GM21367 (cell line): ENCODE results near the gene GCK.

Source experiments
- ATAC-seq: cut with Tn5 transposase; IDR thresholded peaks from one replicate; pipeline ENCODE4 v1.9.1; 2021; ENCODE audit not compliant: unreplicated experiment

GCK gene

DNA sequence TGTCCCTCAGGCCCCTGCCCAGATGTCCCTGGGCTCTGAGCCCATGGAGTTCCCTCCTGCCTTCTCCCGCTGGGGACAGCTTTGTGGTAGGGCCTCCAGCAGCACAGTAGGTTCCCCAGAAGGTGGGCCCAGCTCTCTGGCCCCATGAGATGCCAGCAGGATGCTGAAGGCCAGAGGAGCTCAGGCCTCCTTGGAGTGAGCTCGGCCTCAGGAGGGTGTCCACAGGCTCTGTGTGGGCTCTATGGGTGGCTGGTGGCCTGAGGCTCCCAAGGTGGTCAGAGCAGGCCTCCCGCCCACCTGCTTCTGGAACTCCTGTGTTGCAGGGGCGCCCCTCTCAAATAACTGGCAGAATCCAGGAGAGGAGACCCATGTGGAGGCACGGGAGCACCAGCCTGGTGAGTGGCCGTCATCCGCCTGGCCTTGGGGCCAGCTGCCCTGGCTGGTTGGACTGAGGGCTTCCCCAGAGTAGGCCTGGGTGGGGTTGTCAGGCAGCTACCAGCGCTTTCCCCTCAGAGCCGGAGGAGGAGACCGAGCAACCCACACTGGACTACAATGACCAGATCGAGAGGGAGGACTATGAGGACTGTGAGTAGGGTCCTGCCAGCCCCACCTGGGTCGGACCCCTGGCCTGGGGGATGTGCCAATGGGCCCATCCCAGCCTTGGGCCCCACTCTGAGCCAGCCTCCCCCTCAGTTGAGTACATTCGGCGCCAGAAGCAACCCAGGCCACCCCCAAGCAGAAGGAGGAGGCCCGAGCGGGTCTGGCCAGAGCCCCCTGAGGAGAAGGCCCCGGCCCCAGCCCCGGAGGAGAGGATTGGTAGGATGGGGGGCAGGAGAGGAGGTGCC is 81.9 kb downstream of the GCK start:
- ATAC-seq: no peak

DNA sequence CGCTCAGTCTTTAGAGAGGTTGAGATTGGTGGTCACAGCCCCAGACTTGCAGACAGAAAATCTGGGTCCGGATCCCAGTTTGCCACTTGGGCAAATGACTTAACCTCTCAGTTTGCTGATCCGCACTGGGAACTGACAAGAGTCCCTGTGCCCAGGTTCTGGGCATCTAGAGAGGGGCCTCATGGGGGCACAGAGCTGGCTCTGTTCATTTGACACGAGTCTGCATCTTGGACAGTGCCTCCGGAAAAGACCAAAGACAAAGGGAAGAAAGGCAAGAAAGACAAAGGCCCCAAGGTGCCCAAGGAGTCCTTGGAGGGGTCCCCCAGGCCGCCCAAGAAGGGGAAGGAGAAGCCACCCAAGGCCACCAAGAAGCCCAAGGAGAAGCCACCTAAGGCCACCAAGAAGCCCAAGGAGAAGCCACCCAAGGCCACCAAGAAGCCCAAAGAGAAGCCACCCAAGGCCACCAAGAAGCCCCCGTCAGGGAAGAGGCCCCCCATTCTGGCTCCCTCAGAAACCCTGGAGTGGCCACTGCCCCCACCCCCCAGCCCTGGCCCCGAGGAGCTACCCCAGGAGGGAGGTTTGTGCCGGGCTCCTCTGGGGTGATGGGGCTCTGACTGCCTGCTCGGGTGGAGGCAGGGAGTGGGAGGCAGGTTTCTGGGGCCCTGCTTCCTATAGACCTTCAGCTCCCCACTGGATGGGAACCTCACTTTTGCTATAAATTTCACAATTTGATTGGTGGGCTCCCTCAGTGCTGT is 82.8 kb downstream of the GCK start:
- no peak for ATAC-seq

DNA sequence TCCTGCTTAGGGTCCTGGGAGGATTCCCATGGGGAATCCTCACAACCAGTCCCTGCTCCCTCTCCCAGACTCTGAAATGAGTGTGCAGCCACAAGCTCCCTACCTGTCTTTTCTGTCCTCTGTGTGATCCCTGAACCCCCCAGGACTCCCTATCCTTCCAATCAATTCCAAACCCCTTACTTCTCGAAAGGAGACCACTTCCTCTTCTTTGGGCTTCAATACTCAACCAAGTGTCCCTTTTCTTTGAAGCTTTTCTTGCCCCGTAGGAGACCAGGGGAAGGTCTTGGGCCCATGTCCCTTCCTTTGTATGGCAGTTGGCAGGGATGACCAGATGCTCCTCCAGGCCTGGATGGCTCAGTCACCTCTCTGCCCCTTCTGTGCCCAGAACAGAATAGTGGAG is 83.4 kb downstream of the GCK start:
- no peak for ATAC-seq

DNA sequence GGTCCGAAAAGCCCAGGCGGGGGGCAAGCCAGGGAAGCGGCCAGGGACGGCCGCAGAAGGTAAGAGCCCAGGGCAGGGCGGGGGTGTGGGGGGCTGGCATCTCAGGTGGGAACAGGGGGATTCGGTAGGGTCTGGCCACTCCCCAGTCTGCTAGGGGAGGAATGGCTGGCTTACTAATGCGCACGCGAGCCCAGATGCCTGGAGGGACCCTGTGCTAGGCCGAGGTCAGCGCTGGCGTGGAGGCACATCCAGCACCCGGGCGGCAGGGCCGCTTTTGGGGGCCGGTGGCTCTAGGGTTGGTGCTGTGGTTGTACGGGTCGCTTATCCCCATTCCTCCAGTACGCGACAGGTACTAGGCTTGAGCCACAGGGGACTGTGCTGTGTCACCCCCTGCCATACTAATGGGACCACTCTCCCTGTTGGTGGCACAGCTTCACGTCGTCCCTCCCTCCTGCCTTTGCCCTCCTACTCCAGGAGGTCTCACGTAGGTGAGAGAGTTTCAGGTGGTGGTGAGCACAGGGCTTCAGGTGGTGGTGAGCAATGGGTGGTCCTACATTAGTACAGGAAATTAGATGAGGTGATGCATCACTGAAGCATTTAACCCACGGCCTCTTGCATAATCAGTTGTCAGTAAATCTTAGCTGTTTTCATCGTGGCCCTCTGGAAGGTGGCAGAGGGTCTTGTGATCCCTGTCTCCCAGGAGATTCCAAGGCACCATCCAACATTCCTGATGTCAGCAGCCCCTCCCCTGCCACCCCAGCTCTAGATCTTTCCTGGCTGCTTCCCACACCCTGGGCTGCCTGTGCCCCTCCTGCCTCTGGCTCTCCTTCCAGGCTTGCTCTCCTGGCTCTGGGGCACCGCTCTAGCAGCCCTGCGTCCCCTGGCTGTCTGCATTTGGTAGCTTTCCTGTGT is 84.1 kb downstream of the GCK start:
- no peak for ATAC-seq

GRCh38 chr7:44103923-44104859 is 85.0 kb downstream of the GCK start, which contains the start of gene AEBP1:
TSS of gene AEBP1 (plus strand) at chr7:44104345. CDS start at chr7:44104666, 321 bp downstream.
- no peak for ATAC-seq

DNA sequence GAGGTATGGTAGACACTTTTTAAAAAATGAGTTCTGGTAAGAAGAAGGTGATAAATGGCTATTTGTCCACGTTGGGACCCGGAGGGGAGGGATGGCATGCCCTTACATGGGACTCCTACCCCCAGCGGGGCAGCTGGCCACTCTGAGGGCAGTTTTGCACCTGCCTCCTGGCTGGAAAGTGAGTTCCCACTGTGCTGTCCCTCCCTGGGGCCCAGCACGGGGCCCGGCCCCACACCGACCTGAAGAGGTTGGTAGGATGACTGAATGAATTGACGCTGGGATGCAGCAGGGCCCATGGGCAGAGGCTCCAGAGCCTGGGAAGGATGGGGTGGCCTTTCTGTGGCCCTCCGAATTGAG is 85.7 kb downstream of the GCK start:
- no peak for ATAC-seq

DNA sequence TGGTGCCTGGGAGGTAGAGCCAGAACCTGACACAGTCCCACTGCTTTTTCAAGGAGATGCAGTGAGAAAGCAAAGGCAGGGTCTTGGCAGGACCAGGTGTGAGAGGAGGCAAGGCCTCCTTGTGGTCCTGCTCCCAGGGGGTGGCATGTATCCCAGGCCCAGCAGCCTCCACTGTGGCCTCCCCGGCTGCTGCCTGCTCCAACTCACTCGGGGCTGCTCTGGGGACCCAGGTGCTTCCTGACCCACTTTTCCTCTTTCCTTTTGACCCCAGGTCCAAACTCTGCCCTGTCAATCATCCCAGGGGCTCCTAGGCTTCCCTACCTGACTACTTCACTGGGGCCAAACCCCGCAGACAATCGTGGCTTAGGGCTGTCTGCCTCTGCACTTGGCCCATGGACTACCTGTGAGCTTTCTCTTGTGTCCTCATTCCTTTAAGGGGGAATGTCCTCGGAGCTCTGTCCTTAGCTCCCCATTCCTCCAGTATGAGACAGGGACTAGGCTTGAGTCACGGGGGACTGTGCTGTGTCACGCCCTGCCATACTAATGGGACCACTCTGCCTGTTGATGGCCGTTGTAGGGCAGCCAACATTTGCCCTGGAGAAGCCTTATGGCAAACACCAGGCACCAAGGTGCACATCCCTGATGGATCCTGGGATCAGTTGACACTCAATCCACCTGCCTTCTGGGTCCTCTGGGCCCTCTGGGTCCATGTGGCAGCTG is 86.2 kb downstream of the GCK start:
- no peak for ATAC-seq

- no peak for ATAC-seq
Measured at GRCh38 chr7:44101966-44102845, 87.0 kb downstream of the GCK start.

- no peak for ATAC-seq
Measured at GRCh38 chr7:44101303-44101965, 87.8 kb downstream of the GCK start.

DNA sequence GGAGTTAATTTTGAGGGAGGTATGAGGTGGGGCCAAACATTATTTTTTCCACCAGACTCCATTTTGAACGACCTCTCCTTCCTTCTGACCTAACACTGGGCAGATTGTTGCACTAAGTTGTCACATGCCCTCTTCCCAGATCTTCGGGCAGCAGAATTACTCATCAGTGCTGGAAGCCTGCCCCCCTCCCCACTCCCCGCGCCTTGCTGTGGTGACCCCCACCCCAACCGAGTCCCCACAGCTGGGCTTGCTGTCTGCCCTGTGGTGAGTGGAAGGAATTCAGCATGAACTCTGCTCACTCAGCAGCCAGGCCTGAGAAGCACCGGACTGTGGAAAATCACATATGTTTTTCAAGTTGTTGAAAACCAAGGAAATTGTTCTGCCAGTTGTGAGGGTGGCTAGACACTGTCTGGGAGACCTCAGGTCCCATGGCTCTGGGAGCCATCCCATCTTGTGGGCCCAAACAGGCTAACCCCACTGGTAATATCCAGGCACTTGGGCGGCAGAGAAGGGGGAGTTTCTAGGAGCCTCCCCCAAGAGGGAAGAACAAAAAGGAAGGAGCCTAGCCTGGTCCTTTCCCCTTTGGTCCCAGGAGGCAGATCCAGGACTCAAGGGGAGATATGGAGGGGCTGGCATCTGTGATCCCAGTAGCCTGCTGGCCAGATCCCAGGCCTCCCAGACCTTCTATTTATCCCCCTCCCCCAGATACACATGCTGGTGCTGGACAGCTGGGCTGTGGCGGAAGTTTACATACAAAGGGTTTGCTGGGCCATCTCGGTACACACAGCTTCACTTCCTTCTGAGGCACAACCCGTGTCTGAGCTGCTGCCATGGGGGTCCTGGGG is 88.6 kb downstream of the GCK start:
- ATAC-seq: no peak

GRCh38 chr7:44099669-44100068 is 89.6 kb downstream of the GCK start:
- ATAC-seq: no peak

DNA sequence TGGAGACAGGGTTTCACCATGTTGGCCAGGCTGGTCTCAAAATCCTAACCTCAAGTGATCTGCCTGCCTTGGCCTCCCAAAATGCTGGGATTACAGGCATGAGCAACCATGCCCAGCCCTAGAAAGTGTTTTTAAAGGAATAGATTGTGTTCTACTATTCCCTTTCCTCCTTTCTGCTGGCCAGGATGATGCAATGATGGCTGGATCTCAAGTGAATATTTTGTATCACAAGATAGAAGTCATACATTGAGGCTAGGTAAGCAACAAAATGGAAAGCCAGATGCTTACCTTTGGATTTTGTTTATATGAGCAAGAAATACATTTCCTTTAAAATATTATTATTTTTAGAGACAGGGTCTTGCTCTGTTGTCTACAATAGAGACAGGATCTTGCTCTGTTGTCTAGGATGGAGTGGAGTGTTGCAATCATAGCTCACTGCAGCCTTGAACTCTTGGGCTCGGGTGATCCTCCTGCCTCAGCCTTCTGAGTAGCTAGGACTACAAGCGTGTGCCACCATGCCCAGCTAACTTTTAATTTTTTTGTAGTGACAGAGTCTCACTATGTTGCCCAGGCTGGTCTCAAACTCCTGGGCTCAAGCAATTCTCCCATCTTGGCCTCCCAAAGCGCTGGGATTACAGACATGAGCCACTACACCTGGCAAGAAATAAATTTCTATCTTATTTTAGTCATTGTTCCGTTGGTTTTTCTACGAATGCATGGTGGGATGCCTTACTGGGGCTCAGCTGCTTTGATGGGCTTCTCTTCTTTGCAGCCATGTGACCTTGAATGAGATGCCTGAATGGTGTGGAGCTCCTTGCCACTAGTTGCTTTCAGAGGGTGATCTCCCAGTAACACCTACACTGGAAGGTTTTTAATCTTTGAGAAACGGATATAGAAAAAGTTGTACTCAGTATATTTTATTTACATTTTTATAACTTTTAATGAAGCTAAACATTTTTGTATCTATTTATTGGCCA is 90.9 kb downstream of the GCK start:
- ATAC-seq: no peak

DNA sequence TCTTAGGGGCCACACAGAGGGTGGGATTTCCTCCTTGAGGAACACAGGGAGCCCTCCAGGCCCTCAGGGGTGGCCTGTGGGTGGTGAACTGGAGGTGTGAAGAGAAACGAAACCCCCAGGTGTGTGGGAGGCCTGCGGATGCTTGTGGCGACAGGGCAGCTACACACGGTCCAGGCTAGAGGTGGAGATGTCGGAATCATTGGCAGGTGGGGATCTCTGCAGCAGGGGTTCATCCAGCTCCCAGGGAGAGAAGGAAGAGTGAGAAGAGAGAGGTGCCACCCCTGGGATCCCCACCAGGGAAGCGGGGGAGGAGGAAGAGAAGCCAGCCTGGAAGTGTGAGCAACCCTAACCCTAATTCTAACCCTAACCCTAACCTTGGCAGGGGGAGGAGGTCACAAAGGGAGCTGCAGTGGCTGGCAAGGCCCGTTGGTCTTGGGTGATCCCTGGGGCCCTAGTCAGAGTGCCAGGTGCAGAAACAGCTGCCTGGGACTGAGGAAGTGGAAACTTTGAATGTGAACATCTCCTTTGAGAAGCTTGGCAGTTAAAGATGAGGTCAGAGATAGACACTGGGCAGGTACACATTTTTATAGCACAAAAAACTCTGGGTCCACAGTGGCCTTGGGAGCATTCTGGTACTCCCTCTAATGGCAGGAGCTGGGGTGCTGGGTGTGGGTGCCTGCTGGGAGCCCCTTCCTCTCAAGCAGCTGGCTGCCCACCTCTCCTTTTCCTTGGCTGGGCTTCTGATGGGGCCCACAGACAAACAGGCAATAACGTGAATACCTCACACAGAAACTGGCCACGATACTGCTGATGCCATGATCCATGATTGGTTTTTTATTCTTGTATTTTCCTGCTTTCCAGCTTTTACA is 91.9 kb downstream of the GCK start:
- ATAC-seq: peak; percentile 56

GRCh38 chr7:44096326-44096881 is 92.8 kb downstream of the GCK start:
- ATAC-seq: no peak

DNA sequence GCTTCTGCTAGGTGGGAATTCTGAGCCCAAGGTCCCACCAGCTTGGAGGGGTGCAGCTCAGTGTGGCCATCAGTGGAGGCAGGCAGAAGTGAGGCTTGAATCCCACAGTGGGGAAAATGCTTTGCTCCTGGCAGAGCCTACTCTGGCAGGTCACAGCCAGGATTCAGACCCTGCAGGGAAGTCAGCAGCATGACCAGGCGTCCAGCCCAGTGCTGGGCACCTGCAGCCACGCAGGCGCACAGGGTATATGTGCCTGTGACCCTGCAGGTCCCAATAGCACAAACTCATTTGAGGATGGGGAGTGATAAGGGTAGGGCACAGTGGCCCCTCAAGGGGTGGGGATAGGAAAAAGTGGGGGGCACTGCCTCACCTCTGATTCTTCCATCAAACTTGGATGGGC is 93.5 kb downstream of the GCK start:
- ATAC-seq: no peak
